Measurements from ENCODE around the gene BBS2. TPM values are rescaled to one million over a fixed set of nuclear protein-coding genes. Genes with fewer than 3 reads are reported as not detected.

Gene BBS2
- total and polyA plus RNA-seq, 9 of the 15 experiments (the other 6 are each of a cell fraction or from before 2014, with no cell fraction given), result 4.2 to 22.7 (median 10.2) TPM

GRCh38 chr16:56519459-56520250, at the start of gene BBS2 (continued):
- TF ChIP-seq ZNF586 (CRISPR knock-in tag; conservative IDR thresholded peaks at IDR 0.05) (no peak), ZNF57 (CRISPR knock-in tag; IDR thresholded peaks at IDR 0.05) (no peak), CREB3 (tag; conservative IDR thresholded peaks at IDR 0.05; ENCODE audit: low read depth) (no peak), HNRNPL (IDR thresholded peaks at IDR 0.05; ENCODE audit: low read depth, low read length) (no peak), HNRNPLL (IDR thresholded peaks at IDR 0.05; ENCODE audit: low read depth, low read length, poor library complexity, severe bottlenecking) (peak; percentile 83), BACH1 (tag; IDR thresholded peaks at IDR 0.05) (no peak), PTRF (tag; IDR thresholded peaks at IDR 0.05) (no peak), TSC22D4 (tag; IDR thresholded peaks at IDR 0.05) (no peak), TRIM24 (IDR thresholded peaks at IDR 0.05) (no peak), CBX2 (IDR thresholded peaks at IDR 0.05; ENCODE audit: insufficient read depth, low read length, poor library complexity, severe bottlenecking) (no peak), FOS (IDR thresholded peaks at IDR 0.05; ENCODE audit: extremely low read depth, insufficient read length) (no peak), GATAD2B (IDR thresholded peaks at IDR 0.05; ENCODE audit: borderline replicate concordance) (no peak), MEIS2 (IDR thresholded peaks at IDR 0.05; ENCODE audit: partially characterized antibody) (peak; percentile 86), SRSF1 (IDR thresholded peaks at IDR 0.05; ENCODE audit: low read depth, low read length) (no peak), ZNF143 (CRISPR knock-in tag; IDR thresholded peaks at IDR 0.05) (no peak), HDAC2 (IDR thresholded peaks at IDR 0.05) (0 out of 2 replicates have a peak, but pooled peaks have one; percentile 45), RUNX1 (IDR thresholded peaks at IDR 0.05; ENCODE audit: low read depth) (no peak), HIVEP1 (CRISPR knock-in tag; IDR thresholded peaks at IDR 0.05) (no peak; the same call in 1 of the 2 replicates)
- TF ChIP-seq, protein P1, sequence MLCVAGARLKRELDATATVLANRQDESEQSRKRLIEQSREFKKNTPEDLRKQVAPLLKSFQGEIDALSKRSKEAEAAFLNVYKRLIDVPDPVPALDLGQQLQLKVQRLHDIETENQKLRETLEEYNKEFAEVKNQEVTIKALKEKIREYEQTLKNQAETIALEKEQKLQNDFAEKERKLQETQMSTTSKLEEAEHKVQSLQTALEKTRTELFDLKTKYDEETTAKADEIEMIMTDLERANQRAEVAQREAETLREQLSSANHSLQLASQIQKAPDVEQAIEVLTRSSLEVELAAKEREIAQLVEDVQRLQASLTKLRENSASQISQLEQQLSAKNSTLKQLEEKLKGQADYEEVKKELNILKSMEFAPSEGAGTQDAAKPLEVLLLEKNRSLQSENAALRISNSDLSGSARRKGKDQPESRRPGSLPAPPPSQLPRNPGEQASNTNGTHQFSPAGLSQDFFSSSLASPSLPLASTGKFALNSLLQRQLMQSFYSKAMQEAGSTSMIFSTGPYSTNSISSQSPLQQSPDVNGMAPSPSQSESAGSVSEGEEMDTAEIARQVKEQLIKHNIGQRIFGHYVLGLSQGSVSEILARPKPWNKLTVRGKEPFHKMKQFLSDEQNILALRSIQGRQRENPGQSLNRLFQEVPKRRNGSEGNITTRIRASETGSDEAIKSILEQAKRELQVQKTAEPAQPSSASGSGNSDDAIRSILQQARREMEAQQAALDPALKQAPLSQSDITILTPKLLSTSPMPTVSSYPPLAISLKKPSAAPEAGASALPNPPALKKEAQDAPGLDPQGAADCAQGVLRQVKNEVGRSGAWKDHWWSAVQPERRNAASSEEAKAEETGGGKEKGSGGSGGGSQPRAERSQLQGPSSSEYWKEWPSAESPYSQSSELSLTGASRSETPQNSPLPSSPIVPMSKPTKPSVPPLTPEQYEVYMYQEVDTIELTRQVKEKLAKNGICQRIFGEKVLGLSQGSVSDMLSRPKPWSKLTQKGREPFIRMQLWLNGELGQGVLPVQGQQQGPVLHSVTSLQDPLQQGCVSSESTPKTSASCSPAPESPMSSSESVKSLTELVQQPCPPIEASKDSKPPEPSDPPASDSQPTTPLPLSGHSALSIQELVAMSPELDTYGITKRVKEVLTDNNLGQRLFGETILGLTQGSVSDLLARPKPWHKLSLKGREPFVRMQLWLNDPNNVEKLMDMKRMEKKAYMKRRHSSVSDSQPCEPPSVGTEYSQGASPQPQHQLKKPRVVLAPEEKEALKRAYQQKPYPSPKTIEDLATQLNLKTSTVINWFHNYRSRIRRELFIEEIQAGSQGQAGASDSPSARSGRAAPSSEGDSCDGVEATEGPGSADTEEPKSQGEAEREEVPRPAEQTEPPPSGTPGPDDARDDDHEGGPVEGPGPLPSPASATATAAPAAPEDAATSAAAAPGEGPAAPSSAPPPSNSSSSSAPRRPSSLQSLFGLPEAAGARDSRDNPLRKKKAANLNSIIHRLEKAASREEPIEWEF (CRISPR knock-in tag; IDR thresholded peaks at IDR 0.05), result no peak
- TF ChIP-seq, protein P2, sequence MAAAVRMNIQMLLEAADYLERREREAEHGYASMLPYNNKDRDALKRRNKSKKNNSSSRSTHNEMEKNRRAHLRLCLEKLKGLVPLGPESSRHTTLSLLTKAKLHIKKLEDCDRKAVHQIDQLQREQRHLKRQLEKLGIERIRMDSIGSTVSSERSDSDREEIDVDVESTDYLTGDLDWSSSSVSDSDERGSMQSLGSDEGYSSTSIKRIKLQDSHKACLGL (CRISPR knock-in tag; IDR thresholded peaks at IDR 0.05; ENCODE audit: borderline replicate concordance, poor library complexity, severe bottlenecking), result no peak
- TF ChIP-seq, protein P3, sequence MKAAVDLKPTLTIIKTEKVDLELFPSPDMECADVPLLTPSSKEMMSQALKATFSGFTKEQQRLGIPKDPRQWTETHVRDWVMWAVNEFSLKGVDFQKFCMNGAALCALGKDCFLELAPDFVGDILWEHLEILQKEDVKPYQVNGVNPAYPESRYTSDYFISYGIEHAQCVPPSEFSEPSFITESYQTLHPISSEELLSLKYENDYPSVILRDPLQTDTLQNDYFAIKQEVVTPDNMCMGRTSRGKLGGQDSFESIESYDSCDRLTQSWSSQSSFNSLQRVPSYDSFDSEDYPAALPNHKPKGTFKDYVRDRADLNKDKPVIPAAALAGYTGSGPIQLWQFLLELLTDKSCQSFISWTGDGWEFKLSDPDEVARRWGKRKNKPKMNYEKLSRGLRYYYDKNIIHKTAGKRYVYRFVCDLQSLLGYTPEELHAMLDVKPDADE (conservative IDR thresholded peaks at IDR 0.05; ENCODE audit: control insufficient read depth, low read depth, low read length), result peak; percentile 44; the same call in 1 of the 2 replicates

All from K562 (cell line).